IMR-90 (cell line): ENCODE data around the gene MCTP1.

Source experiments
- MAZ ChIP-seq: IDR thresholded peaks from 2 replicates; pipeline ENCODE4 v1.6.1; 2012; ENCODE audit warnings: low read depth, mild to moderate bottlenecking, low read length, improper control_type of control experiment, moderate library complexity, borderline replicate concordance
- POLR2A ChIP-seq: IDR thresholded peaks from 2 replicates; pipeline ENCODE4 v1.6.1; 2012; ENCODE audit warnings: mild to moderate bottlenecking, low read depth, low read length
- RAD21 ChIP-seq: IDR thresholded peaks from 2 replicates; pipeline ENCODE4 v1.6.1; 2012; ENCODE audit warnings: low read length, improper control_type of control experiment
- RCOR1 ChIP-seq: IDR thresholded peaks from 2 replicates; pipeline ENCODE4 v1.6.1; 2012; ENCODE audit warnings: mild to moderate bottlenecking, low read length, improper control_type of control experiment; ENCODE audit not compliant: insufficient replicate concordance
- TF ChIP-seq, protein P1 (sequence below): conservative IDR thresholded peaks from 2 replicates; pipeline ENCODE4 v1.5.1; 2012; ENCODE audit warnings: mild to moderate bottlenecking, low read depth, low read length, improper control_type of control experiment

GRCh38 chr5:94698197-94698596, 586.7 kb downstream of the MCTP1 start:
- TF ChIP-seq RCOR1 (no peak), RAD21 (no peak), MAZ (no peak), POLR2A (no peak)
- TF ChIP-seq, protein P1, sequence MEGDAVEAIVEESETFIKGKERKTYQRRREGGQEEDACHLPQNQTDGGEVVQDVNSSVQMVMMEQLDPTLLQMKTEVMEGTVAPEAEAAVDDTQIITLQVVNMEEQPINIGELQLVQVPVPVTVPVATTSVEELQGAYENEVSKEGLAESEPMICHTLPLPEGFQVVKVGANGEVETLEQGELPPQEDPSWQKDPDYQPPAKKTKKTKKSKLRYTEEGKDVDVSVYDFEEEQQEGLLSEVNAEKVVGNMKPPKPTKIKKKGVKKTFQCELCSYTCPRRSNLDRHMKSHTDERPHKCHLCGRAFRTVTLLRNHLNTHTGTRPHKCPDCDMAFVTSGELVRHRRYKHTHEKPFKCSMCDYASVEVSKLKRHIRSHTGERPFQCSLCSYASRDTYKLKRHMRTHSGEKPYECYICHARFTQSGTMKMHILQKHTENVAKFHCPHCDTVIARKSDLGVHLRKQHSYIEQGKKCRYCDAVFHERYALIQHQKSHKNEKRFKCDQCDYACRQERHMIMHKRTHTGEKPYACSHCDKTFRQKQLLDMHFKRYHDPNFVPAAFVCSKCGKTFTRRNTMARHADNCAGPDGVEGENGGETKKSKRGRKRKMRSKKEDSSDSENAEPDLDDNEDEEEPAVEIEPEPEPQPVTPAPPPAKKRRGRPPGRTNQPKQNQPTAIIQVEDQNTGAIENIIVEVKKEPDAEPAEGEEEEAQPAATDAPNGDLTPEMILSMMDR, result no peak
